ENCODE data around the gene STK35. TPM values are rescaled to one million over a fixed set of nuclear protein-coding genes. Genes with fewer than 3 reads are reported as not detected.
A peak's percentile ranks its signal among the peaks of the same experiment; 100 is the strongest.

The STK35 gene
- total and polyA plus RNA-seq, 2 of the 13 experiments (the other 11 are each of a cell fraction or from before 2014, with no cell fraction given) = 27.4 to 29.8 TPM

DNA sequence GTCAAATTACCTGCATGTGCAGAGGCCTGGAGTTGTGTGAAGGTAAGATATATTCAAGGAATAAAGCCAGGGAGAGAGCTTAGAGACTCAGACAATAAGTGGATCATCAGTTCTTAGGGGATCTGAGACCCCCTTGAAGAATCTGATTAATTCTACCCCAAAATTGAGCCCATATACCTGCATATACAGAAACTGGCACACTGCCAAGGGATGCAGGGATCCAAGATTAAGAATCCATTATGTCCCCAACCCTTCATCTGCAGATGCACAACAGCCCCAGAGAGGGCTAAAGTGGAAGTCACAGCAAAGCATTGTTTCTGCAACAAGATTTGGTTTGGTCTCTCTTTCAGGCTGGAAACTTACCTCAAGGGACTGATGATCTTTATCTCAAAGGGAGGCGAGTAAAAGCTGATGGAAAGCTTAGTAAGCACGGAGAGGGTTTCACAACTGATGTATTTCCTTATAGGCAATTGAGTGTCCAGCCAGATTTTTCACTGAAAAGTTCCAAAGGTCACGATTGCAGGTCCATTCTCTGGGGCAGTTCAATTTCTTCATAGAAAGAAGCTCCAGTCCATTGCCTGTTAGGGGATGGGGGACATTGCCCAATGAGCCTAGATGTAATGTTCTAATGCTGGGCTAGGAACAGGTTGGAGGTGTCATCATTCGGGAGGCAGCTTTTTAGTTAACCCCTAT is 20.9 kb upstream of the STK35 start (continued):
- TF ChIP-seq, protein P1, sequence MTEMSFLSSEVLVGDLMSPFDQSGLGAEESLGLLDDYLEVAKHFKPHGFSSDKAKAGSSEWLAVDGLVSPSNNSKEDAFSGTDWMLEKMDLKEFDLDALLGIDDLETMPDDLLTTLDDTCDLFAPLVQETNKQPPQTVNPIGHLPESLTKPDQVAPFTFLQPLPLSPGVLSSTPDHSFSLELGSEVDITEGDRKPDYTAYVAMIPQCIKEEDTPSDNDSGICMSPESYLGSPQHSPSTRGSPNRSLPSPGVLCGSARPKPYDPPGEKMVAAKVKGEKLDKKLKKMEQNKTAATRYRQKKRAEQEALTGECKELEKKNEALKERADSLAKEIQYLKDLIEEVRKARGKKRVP (CRISPR knock-in tag; IDR thresholded peaks at IDR 0.05) = peak in 1 of 2 experiments; percentile 40; a peak in 1 of 4 replicates
- TF ChIP-seq SRSF1 (optimal IDR thresholded peaks at IDR 0.05; ENCODE audit: low read depth, low read length) = no peak
- TF ChIP-seq ZNF34 (CRISPR knock-in tag; IDR thresholded peaks at IDR 0.05; ENCODE audit: borderline replicate concordance) = no peak
- TF ChIP-seq CEBPB (IDR thresholded peaks at IDR 0.05; ENCODE audit: borderline replicate concordance, low read depth, low read length) = peak; percentile 77
- TF ChIP-seq ZNF17 (CRISPR knock-in tag; IDR thresholded peaks at IDR 0.05) = no peak
- TF ChIP-seq, protein P2, sequence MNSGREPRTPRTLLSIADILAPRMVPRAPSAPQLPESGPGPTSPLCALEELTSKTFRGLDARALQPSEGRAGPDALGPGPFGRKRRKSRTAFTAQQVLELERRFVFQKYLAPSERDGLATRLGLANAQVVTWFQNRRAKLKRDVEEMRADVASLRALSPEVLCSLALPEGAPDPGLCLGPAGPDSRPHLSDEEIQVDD (CRISPR knock-in tag; IDR thresholded peaks at IDR 0.05; ENCODE audit: borderline replicate concordance) = no peak
- 0 out of 2 replicates have a peak, but pooled peaks have one; percentile 74 for TF ChIP-seq ZNF549 (CRISPR knock-in tag; IDR thresholded peaks at IDR 0.05)
- no peak for TF ChIP-seq FOXK2 (IDR thresholded peaks at IDR 0.05)
- TF ChIP-seq ZBTB20 (CRISPR knock-in tag; IDR thresholded peaks at IDR 0.05; ENCODE audit: borderline replicate concordance, low read depth) = no peak
- TF ChIP-seq CAMTA2 (CRISPR knock-in tag; IDR thresholded peaks at IDR 0.05; ENCODE audit: borderline replicate concordance) = no peak
- TF ChIP-seq ZSCAN20 (CRISPR knock-in tag; IDR thresholded peaks at IDR 0.05; ENCODE audit: borderline replicate concordance) = no peak

DNA sequence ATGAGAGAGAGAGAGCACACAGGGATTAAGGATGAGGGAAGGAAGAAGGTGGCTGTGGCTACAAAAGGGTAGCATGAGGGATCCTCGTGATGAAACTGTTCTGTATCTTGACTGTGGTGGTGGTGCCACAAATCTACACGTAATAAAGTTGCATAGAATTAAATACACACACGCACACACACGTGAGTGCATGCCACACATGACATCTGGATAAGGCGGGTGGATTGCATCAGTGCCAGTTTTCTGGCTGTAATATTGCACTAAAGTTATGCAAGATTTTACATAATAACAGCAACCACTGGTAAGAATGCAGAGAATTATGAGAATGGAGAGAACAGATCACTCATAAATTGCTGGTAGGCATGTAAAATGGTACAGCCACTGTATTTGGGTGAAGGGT is 16.9 kb upstream of the STK35 start:
- no peak overlapping the region for H3K27ac ChIP-seq (ENCODE audit: extremely low read length, insufficient read depth, low read length)
- in situ Hi-C loops (cut with HindIII; ENCODE audit: extremely low pct_ligation_motif_present, low pct_unique_long_range_greater_than_20kb) = no loop called here
- ChIA-PET CTCF (ENCODE audit: low intra/inter-chr PET ratio, low total read pairs) (no interaction called here), POLR2A (no interaction called here)
- H3K27me3 ChIP-seq (ENCODE audit: control insufficient read depth in 1 of 2, insufficient read depth in 2 of 2, low read length in 2 of 2) = peaks cover 1 to 7% of the 10 kb centered on the region in 2 experiments; a peak in 1 of 5 replicates
- BruUV-seq (replicated peaks) = no TSS peak
- H4K20me1 ChIP-seq (ENCODE audit: insufficient read depth, low read length) = no peaks in the 10 kb centered on the region
- DNase-seq (ENCODE audit: low spot score) (no peak), ATAC-seq (no peak), FAIRE-seq (no peak)
- no peak overlapping the region for H3K9ac ChIP-seq (ENCODE audit: insufficient read depth, low read depth, low read length)
- H3K79me2 ChIP-seq (ENCODE audit: insufficient read depth, low read length) = no peaks in the 10 kb centered on the region
- peaks cover 16% of the 10 kb centered on the region for H3K4me1 ChIP-seq (ENCODE audit: insufficient read depth, low read length)
- no peak overlapping the region for H2AFZ ChIP-seq (ENCODE audit: low read length)
- H3K4me3 ChIP-seq (replicated peaks in 1 of 3; ENCODE audit: insufficient read depth in 1 of 3, low read depth in 2 of 3, low read length in 3 of 3) = no peak overlapping the region
- no peaks in the 10 kb centered on the region for H3K9me3 ChIP-seq (ENCODE audit: low read length)
- intact Hi-C loops (cut with micrococcal nuclease; ENCODE audit: unreplicated experiment) = no loop called here
- H3K36me3 ChIP-seq (replicated peaks in 1 of 2; ENCODE audit: control insufficient read depth in 1 of 2, insufficient read depth in 2 of 2, low read length in 2 of 2) = no peaks in the 10 kb centered on the region
- WGBS (ENCODE audit: low lambda C conversion rate) = 22% methylated on average over 5 of the region's 5 CpGs
- H3K4me2 ChIP-seq (ENCODE audit: low read depth, low read length) = no peak overlapping the region
- TF ChIP-seq ZFP1 (CRISPR knock-in tag; IDR thresholded peaks at IDR 0.05) = no peak
- TF ChIP-seq, protein P3, sequence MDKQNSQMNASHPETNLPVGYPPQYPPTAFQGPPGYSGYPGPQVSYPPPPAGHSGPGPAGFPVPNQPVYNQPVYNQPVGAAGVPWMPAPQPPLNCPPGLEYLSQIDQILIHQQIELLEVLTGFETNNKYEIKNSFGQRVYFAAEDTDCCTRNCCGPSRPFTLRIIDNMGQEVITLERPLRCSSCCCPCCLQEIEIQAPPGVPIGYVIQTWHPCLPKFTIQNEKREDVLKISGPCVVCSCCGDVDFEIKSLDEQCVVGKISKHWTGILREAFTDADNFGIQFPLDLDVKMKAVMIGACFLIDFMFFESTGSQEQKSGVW (CRISPR knock-in tag; IDR thresholded peaks at IDR 0.05; ENCODE audit: borderline replicate concordance) = no peak
- TF ChIP-seq ZSCAN9 (CRISPR knock-in tag; IDR thresholded peaks at IDR 0.05; ENCODE audit: borderline replicate concordance) = no peak
- no peak for TF ChIP-seq PLRG1 (conservative IDR thresholded peaks at IDR 0.05)
- no peak for TF ChIP-seq HHEX (CRISPR knock-in tag; IDR thresholded peaks at IDR 0.05)
- TF ChIP-seq ZNF224 (CRISPR knock-in tag; IDR thresholded peaks at IDR 0.05) = no peak
- TF ChIP-seq ZNF678 (CRISPR knock-in tag; IDR thresholded peaks at IDR 0.05) = no peak
- peak; percentile 63 for TF ChIP-seq CEBPG (CRISPR knock-in tag; IDR thresholded peaks at IDR 0.05)
- TF ChIP-seq ZNF430 (CRISPR knock-in tag; IDR thresholded peaks at IDR 0.05) = no peak
- TF ChIP-seq KAT2B (IDR thresholded peaks at IDR 0.05; ENCODE audit: borderline replicate concordance, low read depth, low read length) = no peak
- TF ChIP-seq CBFB (CRISPR knock-in tag; IDR thresholded peaks at IDR 0.05) = no peak
- no peak for TF ChIP-seq ZBTB7A (CRISPR knock-in tag; IDR thresholded peaks at IDR 0.05)
- no peak for TF ChIP-seq ZNF737 (CRISPR knock-in tag; IDR thresholded peaks at IDR 0.05; ENCODE audit: borderline replicate concordance)
- no peak for TF ChIP-seq ZNF790 (CRISPR knock-in tag; IDR thresholded peaks at IDR 0.05; ENCODE audit: borderline replicate concordance)
- no peak for TF ChIP-seq MTF1 (CRISPR knock-in tag; IDR thresholded peaks at IDR 0.05)

All from HepG2 (cell line).